ENCODE measurements around the gene CREB5.

GRCh38 chr7:28771906-28772622 lies 359.7 kb downstream of the CREB5 start:
- TF ChIP-seq SP1 (IDR thresholded peaks at IDR 0.05; ENCODE audit: low read depth, low read length) (no peak), TAF1 (IDR thresholded peaks at IDR 0.05; ENCODE audit: low read depth, low read length) (no peak), CREB1 (IDR thresholded peaks at IDR 0.05) (no peak), SIN3A (conservative IDR thresholded peaks at IDR 0.05 in 1 of 2, IDR thresholded peaks at IDR 0.05 in 1 of 2; ENCODE audit: low read depth in 1 of 2, low read length in 2 of 2) (no peak), CTCF (IDR thresholded peaks at IDR 0.05; ENCODE audit: control extremely low read depth in 1 of 3, insufficient read depth in 1 of 3, low read depth in 1 of 3, low read length in 3 of 3) (no peak), POLR2A (IDR thresholded peaks at IDR 0.05; ENCODE audit: control extremely low read depth in 1 of 2, low read depth in 2 of 2, low read length in 2 of 2) (no peak), RFX5 (IDR thresholded peaks at IDR 0.05; ENCODE audit: borderline replicate concordance, low read depth, low read length) (no peak), RXRA (IDR thresholded peaks at IDR 0.05; ENCODE audit: insufficient read depth, low read depth, low read length) (no peak), POLR2AphosphoS5 (IDR thresholded peaks at IDR 0.05; ENCODE audit: low read depth, low read length) (no peak), ZNF274 (IDR thresholded peaks at IDR 0.05; ENCODE audit: borderline replicate concordance, extremely low read depth, low read length) (no peak), KDM1A (IDR thresholded peaks at IDR 0.05; ENCODE audit: borderline replicate concordance, low read length) (no peak), RAD21 (IDR thresholded peaks at IDR 0.05 in 1 of 2, conservative IDR thresholded peaks at IDR 0.05 in 1 of 2; ENCODE audit: low read depth in 2 of 2, low read length in 2 of 2) (no peak), SP4 (IDR thresholded peaks at IDR 0.05; ENCODE audit: low read length) (no peak)
- TF ChIP-seq, protein P1, sequence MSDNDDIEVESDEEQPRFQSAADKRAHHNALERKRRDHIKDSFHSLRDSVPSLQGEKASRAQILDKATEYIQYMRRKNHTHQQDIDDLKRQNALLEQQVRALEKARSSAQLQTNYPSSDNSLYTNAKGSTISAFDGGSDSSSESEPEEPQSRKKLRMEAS (IDR thresholded peaks at IDR 0.05): no peak
